HG03439 (cell line): ENCODE data around the gene MSTO1.
"Not testable (repeated sequence)": the region's sequence is repeated elsewhere in the genome, so short reads cannot be mapped to it uniquely, and the experiment has no call there.

ENCODE experiments used
- ATAC-seq: cut with Tn5 transposase; IDR thresholded peaks from one replicate; pipeline ENCODE4 v1.9.1; 2021; ENCODE audit warnings: mild to moderate bottlenecking, moderate library complexity; ENCODE audit not compliant: unreplicated experiment

Gene MSTO1

GRCh38 chr1:155609515-155610256, at the start of gene MSTO1:
MSTO1 (plus strand) TSS chr1:155610218; CDS start chr1:155610249, 31 bp downstream.
- peak; percentile 89 for ATAC-seq

- peak; percentile 25 for ATAC-seq
Observed at GRCh38 chr1:155561779-155562580, 48.0 kb upstream of the MSTO1 start.

GRCh38 chr1:155562581-155563376, 47.2 kb upstream of the MSTO1 start, which contains the start of gene ASH1L:
ASH1L (minus strand) TSS chr1:155562803; CDS start chr1:155521519, 41,284 bp downstream.
- peak; percentile 78 for ATAC-seq

GRCh38 chr1:155563377-155564022, 46.5 kb upstream of the MSTO1 start:
- not testable (repeated sequence) for ATAC-seq

GRCh38 chr1:155569988-155570592, 39.9 kb upstream of the MSTO1 start:
- no peak for ATAC-seq

- no peak for ATAC-seq
Observed at GRCh38 chr1:155570593-155570990, 39.4 kb upstream of the MSTO1 start.

- ATAC-seq: no peak
Observed at GRCh38 chr1:155574077-155574476, 35.9 kb upstream of the MSTO1 start.

- not testable (repeated sequence) for ATAC-seq
Observed at GRCh38 chr1:155575608-155576007, 34.4 kb upstream of the MSTO1 start.

- ATAC-seq: not testable (repeated sequence)
Observed at GRCh38 chr1:155583846-155584245, 26.2 kb upstream of the MSTO1 start.

GRCh38 chr1:155589282-155589681, 20.7 kb upstream of the MSTO1 start:
- ATAC-seq: not testable (repeated sequence)

GRCh38 chr1:155590516-155591247, 19.3 kb upstream of the MSTO1 start:
- ATAC-seq: not testable (repeated sequence)

- ATAC-seq: no peak
Observed at GRCh38 chr1:155591770-155592169, 18.2 kb upstream of the MSTO1 start.

GRCh38 chr1:155595877-155596474, 14.0 kb upstream of the MSTO1 start:
- ATAC-seq: not testable (repeated sequence)

GRCh38 chr1:155596864-155597263, 13.2 kb upstream of the MSTO1 start:
- no peak for ATAC-seq

- ATAC-seq: no peak
Observed at GRCh38 chr1:155598842-155599331, 11.1 kb upstream of the MSTO1 start.

- ATAC-seq: not testable (repeated sequence)
Observed at GRCh38 chr1:155599828-155600572, 10.0 kb upstream of the MSTO1 start.

GRCh38 chr1:155607708-155608107, 2.3 kb upstream of the MSTO1 start:
- ATAC-seq: no peak

- ATAC-seq: no peak
Observed at GRCh38 chr1:155608888-155609225, 1.2 kb upstream of the MSTO1 start.
